Activated T-cell treated with anti-CD3 and anti-CD28 coated beads, Interleukin-2, amount 50 U/mL, for 72 hours (primary cell): ENCODE results near the gene RBM20. TPM values are rescaled to one million over a fixed set of nuclear protein-coding genes. Genes with fewer than 3 reads are reported as not detected.
A peak's percentile ranks its signal among the peaks of the same experiment; 100 is the strongest.

ENCODE experiments used
- ATAC-seq, 2 donors: fragments of 150-1000 bp; cut with Tn5 transposase; replicated peaks in 1 of 2; 2 replicates each; pipeline ENCODE4 v1.10.0; 2021; ENCODE audit warnings: moderate library complexity in 2 of 2, mild to moderate bottlenecking in 1 of 2
- DNase-seq, 2 donors: peaks; one replicate each; pipeline ENCODE4 v3.0.0; 2021 to 2022; ENCODE audit warnings: mixed read lengths in 1 of 2
- H3K27ac Mint-ChIP-seq: one replicate; pipeline ENCODE4 v1.8.0; 2022; ENCODE audit warnings: mild to moderate bottlenecking, moderate library complexity, mixed read lengths
- H3K27me3 Mint-ChIP-seq: one replicate; pipeline ENCODE4 v1.8.0; 2022; ENCODE audit warnings: low read depth, mixed read lengths
- H3K36me3 Mint-ChIP-seq, 2 donors: one replicate each; pipeline ENCODE4 v1.8.0; 2022; ENCODE audit warnings: mixed read lengths in 2 of 2, mild to moderate bottlenecking in 1 of 2; ENCODE audit not compliant: insufficient read depth in 2 of 2
- H3K4me1 Mint-ChIP-seq: one replicate; pipeline ENCODE4 v1.8.0; 2022; ENCODE audit warnings: low read depth, mixed read lengths
- H3K4me3 Mint-ChIP-seq, 2 donors: one replicate each; pipeline ENCODE4 v1.8.0; 2022; ENCODE audit warnings: mild to moderate bottlenecking in 2 of 2, mixed read lengths in 2 of 2, moderate library complexity in 2 of 2
- H3K9me3 Mint-ChIP-seq, 2 donors: one replicate each; pipeline ENCODE4 v1.8.0; 2022; ENCODE audit warnings: mixed read lengths in 2 of 2
- total RNA-seq, 2 donors: library from RNA; stranded (reverse); gene quantifications; one replicate each; pipeline ENCODE4 v1.2.3, GENCODE V29; 2022

RBM20 gene
- total RNA-seq, 2 donors from 2014 or later: 0.37 to 0.72 TPM

DNA sequence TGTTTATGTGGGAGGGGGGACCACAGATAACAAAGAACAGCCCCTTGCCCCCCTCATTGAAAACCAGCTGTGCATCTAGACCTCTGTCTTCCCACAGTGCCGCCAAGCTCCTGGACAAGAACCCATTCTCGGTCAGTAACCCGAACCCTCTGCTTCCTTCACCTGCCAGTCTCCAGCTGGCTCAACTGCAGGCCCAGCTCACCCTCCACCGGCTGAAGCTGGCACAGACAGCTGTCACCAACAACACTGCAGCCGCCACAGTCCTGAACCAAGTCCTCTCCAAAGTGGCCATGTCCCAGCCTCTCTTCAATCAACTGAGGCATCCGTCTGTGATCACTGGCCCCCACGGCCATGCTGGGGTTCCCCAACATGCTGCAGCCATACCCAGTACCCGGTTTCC is 136.6 kb downstream of the RBM20 start:
- Mint-ChIP-seq H3K4me1 (peaks cover 80% of the 10 kb centered on the region), H3K27me3 (no peaks in the 10 kb centered on the region), H3K36me3 (peaks cover 2 to 9% of the 10 kb centered on the region in 2 donors), H3K9me3 (peaks cover 4 to 5% of the 10 kb centered on the region in 2 donors), H3K27ac (no peak overlapping the region), H3K4me3 (no peak overlapping the region)
- ATAC-seq (no peak), DNase-seq (no peak)

DNA sequence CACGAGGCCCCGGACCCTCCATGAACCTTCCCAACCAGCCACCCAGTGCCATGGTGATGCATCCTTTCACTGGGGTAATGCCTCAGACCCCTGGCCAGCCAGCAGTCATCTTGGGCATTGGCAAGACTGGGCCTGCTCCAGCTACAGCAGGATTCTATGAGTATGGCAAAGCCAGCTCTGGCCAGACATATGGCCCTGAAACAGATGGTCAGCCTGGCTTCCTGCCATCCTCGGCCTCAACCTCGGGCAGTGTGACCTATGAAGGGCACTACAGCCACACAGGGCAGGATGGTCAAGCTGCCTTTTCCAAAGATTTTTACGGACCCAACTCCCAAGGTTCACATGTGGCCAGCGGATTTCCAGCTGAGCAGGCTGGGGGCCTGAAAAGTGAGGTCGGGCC is 137.0 kb downstream of the RBM20 start:
- H3K27ac Mint-ChIP-seq: no peak overlapping the region
- no peak overlapping the region for H3K4me3 Mint-ChIP-seq
- peaks cover 4 to 5% of the 10 kb centered on the region in 2 donors for H3K9me3 Mint-ChIP-seq
- H3K27me3 Mint-ChIP-seq: no peaks in the 10 kb centered on the region
- H3K4me1 Mint-ChIP-seq: peaks cover 82% of the 10 kb centered on the region
- H3K36me3 Mint-ChIP-seq: peaks cover 2 to 9% of the 10 kb centered on the region in 2 donors
- ATAC-seq (no peak), DNase-seq (no peak)

DNA sequence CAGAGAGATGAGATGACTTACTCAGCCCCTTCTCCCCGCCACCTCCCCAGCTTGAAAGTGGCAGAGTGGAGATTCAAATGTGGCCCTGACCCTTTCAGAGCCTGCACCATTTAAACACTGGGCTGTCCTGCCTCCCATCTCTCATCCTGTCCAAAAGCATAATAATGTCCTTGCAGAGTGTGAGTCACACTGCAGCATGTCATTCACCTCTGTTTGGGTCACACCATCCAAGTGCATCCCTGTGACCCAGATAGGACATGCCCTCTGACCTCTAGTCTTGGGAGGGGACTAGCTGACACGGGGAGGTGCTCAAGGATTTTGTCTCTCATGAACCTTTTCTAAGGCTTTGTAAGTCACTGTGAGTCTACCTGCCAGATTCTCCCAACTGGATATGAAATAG is 138.5 kb downstream of the RBM20 start:
- peaks cover 75% of the 10 kb centered on the region for H3K4me1 Mint-ChIP-seq

DNA sequence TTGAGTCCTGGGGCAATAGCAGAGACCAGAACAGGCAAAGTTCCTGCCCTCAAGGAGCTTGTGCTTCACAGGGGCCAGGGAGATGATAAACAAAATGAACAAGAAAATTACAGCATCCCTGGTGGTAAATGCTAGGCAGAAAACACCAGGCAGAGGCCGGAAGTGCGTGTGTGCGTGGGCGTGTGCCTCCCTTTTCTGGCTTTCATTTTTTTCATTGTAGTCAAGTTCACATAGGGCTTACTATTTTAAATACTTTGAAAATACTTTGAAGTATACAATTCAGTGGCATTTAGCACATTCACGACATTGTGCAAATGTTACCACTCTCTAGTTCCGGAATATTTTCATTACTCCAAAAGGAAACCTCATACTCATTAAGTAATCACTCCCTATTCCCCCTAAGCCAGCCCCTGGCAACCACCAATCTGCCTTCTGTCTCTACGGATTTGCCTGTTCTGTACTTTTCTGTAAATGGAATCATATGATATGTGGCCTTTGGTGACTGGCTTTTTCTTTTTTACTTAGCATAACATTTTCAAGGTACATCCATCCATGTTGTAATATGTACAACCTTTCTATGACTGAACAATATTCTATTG is 139.5 kb downstream of the RBM20 start:
- ATAC-seq (peak; percentile 35 to 49), DNase-seq (peak; percentile 72 to 78)
- peaks cover 2 to 5% of the 10 kb centered on the region in 2 donors for H3K9me3 Mint-ChIP-seq
- H3K36me3 Mint-ChIP-seq: peaks cover 2 to 9% of the 10 kb centered on the region in 2 donors
- H3K4me3 Mint-ChIP-seq: peak overlapping the region; percentile 66 to 82
- H3K27ac Mint-ChIP-seq: peak overlapping the region; percentile 87
- H3K4me1 Mint-ChIP-seq: peaks cover 68% of the 10 kb centered on the region
- H3K27me3 Mint-ChIP-seq: no peaks in the 10 kb centered on the region

More for the DNA sequence above, 138.5 kb downstream of the RBM20 start:
- Mint-ChIP-seq H3K27ac (no peak overlapping the region), H3K27me3 (no peaks in the 10 kb centered on the region), H3K36me3 (peaks cover 2 to 9% of the 10 kb centered on the region in 2 donors), H3K4me3 (no peak overlapping the region), H3K9me3 (peaks cover 2 to 5% of the 10 kb centered on the region in 2 donors)
- DNase-seq (no peak), ATAC-seq (no peak)

DNA sequence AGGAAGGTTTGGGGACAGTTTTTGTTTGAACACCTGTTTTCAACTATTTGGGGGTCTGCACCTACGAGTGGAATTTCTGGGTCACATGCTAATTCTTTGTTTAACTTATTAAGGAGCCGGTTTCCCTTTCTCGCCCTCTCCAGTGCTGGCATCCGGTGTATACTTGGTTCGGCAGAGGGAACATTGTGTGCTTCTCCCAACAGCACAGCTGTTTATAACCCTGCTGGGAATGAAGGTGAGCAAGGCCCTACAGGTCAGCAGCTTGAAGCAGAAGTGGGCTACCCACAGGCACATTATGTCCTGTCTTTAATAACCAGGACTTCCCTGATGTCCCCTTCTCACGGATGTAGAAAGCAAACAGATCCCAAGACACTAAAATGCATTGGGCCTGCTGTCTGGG is 140.1 kb downstream of the RBM20 start:
- Mint-ChIP-seq H3K9me3 (peaks cover 2 to 5% of the 10 kb centered on the region in 2 donors), H3K4me1 (peaks cover 67% of the 10 kb centered on the region), H3K27ac (peak overlapping the region; percentile 87), H3K36me3 (peaks cover 2 to 9% of the 10 kb centered on the region in 2 donors), H3K4me3 (peak overlapping the region in 1 of 2 donors; percentile 82), H3K27me3 (no peaks in the 10 kb centered on the region)
- DNase-seq (no peak), ATAC-seq (no peak)

DNA sequence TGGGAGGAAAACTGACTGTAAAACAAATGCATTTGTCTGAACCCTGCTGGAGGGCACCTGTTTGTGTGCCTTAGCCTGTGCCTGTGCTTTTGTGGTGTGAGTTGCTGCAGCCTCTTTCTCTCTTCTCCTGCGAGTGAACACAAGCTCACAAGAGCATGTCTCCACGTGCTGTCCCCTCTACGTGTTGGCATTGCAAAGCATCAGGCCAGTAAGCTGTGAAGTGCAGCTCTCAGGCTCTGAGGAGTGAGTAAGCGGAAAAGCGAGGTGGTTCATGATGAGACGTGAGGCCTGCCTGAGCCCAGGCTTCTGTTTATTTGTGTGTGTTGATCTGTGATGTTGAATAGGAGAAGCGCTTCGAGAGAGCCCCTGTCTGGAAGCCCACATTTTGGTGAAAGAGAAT is 142.0 kb downstream of the RBM20 start:
- peak overlapping the region; percentile 18 to 45 for H3K4me3 Mint-ChIP-seq
- peak in 1 of 2 donors; percentile 35 for DNase-seq
- H3K4me1 Mint-ChIP-seq: peaks cover 65% of the 10 kb centered on the region
- H3K9me3 Mint-ChIP-seq: peaks cover 2 to 5% of the 10 kb centered on the region in 2 donors
- H3K27me3 Mint-ChIP-seq: no peaks in the 10 kb centered on the region
- H3K27ac Mint-ChIP-seq: peak overlapping the region; percentile 11
- peak; percentile 40 to 73 for ATAC-seq
- peaks cover 2 to 9% of the 10 kb centered on the region in 2 donors for H3K36me3 Mint-ChIP-seq

DNA sequence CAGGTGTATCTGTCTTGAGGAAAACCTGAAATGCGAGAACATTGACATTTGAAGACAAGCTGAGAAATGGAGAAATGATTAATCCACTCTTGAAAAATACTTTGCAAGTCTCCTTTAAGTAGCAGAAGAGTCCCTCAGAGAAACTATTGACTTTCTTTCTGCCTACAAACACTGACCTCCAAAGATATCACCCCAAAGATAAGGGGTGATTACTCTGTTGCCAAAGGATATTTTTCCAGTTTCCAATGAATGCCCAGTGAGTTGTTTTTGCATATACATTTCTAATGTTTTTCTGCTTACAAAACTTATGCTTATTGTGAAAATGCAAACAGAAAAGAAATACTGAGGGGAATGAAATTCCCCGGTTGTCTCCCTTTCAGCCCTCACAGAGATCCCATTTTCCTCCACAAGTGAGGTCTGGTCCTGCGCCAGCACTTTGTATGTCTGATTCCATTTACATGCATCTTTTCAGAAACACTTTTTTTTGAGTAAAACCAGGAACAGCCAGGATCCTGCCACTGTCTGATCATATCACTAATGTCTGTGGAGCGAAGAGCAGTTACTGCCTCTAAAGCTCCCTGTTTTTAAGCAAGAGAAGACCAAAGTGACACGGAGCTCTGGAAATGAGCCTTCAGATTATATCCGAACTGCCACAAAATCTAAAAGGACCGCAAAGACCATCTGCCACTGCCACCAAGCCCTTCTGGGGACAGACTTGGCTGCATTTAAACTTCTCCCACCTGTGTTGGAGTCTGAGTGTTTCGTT is 144.7 kb downstream of the RBM20 start:
- Mint-ChIP-seq H3K27me3 (no peaks in the 10 kb centered on the region), H3K36me3 (peaks cover under 1 to 2% of the 10 kb centered on the region in 2 donors), H3K27ac (peak overlapping the region; percentile 63), H3K9me3 (peaks cover under 1 to 2% of the 10 kb centered on the region in 2 donors), H3K4me1 (peaks cover 43% of the 10 kb centered on the region), H3K4me3 (no peak overlapping the region)
- DNase-seq (no peak), ATAC-seq (no peak)

DNA sequence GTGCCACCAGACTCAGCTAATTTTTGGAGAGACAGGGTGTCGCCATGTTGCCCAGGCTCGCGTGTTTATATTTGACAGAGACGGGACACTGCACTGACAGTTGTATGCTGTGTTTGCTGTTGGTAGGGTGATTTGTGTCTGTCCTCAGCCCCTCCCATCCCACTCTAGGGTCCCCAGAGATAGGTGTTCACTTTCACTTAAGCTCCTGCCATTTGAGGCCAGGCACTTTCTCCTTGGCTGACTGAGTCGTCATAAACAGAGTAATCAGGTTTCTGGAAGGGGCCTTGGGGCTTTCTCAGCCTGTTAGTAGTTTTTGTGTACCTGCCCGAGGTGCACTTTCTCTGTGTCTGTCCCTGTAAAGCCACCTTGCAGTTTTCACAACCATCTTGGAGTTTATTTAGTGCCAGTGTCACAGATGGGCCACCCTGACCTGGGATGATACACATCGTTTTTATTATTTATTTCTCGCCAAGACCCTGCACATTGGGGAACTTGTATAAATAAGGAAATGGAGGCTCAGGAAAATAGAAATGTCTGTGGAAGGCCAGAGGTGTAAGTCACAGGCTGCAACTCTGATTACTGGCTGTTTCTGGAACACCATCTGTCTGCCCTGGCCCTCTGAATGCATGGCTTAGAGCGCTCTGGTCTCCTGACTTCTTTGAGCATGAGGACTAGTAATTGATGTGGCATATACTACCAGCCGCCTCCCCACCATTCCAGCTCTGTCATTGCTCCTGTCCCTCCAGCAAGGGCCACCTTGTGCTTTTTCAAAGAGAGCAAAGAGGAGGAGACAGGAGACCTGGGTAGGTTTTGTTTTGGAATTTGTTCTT is 145.7 kb downstream of the RBM20 start:
- no peak overlapping the region for H3K4me3 Mint-ChIP-seq
- H3K27me3 Mint-ChIP-seq: no peaks in the 10 kb centered on the region
- DNase-seq (no peak), ATAC-seq (no peak)
- peaks cover 33% of the 10 kb centered on the region for H3K4me1 Mint-ChIP-seq
- H3K36me3 Mint-ChIP-seq: no peaks in the 10 kb centered on the region
- H3K9me3 Mint-ChIP-seq: no peaks in the 10 kb centered on the region
- no peak overlapping the region for H3K27ac Mint-ChIP-seq

DNA sequence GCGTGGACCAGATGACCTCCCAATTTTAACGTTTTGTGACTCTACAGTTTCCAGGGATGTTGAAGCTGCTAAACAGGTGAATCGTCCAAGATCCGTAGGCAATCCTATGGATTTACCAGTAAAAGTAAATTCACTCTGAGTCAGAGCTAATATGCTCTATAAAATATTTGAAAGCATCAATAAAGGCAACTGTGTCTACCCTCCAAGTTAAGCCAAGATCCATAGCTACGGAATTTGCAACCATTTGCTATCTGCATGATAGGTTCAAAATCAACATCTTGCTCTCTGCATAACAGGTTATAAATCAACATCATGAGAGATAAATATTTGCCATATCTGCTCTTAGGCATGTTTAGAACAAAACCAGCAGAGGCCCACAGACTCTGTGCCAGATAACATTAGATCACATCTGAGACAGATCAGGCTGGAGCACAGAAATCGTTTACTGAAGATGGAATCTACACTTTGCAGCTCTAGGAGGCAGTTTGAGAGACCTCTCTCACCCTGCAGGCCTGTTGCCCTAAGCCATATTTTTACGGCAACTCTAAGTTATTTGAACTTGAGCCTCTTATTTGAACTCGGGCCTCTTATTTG is 146.9 kb downstream of the RBM20 start:
- no peaks in the 10 kb centered on the region for H3K27me3 Mint-ChIP-seq
- H3K27ac Mint-ChIP-seq: no peak overlapping the region
- H3K4me1 Mint-ChIP-seq: peaks cover 21% of the 10 kb centered on the region
- H3K4me3 Mint-ChIP-seq: no peak overlapping the region
- no peaks in the 10 kb centered on the region for H3K9me3 Mint-ChIP-seq
- no peak for DNase-seq
- H3K36me3 Mint-ChIP-seq: no peaks in the 10 kb centered on the region
- no peak for ATAC-seq

DNA sequence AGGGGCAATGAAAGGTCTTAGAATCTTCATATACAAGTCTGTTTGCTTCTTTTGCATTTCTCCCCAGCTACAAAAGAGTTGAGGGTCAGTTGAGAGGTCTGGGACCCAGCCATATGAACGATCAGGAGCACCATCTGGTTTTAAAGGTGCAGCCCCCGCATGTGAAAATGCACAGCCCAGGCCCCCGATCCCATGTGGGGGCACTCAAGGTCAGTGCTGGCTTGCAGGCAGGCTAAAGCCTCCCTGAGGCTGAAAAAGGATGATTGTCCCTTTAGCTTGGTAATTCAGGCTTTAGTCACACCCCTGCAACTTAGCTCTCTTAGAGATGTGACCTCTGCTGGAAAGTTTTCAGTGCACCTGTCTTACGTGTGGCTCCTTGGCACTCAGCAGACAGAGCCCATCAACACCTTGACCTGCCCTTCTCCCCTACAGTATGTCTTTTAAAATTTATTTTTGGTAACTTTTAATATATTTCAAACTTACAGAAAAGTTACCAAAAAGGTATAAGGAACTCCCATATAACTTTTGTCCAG is 147.5 kb downstream of the RBM20 start:
- no peaks in the 10 kb centered on the region for H3K36me3 Mint-ChIP-seq
- DNase-seq (no peak), ATAC-seq (no peak)
- H3K27ac Mint-ChIP-seq: no peak overlapping the region
- no peak overlapping the region for H3K4me3 Mint-ChIP-seq
- H3K27me3 Mint-ChIP-seq: no peaks in the 10 kb centered on the region
- H3K9me3 Mint-ChIP-seq: no peaks in the 10 kb centered on the region
- H3K4me1 Mint-ChIP-seq: peaks cover 15% of the 10 kb centered on the region

DNA sequence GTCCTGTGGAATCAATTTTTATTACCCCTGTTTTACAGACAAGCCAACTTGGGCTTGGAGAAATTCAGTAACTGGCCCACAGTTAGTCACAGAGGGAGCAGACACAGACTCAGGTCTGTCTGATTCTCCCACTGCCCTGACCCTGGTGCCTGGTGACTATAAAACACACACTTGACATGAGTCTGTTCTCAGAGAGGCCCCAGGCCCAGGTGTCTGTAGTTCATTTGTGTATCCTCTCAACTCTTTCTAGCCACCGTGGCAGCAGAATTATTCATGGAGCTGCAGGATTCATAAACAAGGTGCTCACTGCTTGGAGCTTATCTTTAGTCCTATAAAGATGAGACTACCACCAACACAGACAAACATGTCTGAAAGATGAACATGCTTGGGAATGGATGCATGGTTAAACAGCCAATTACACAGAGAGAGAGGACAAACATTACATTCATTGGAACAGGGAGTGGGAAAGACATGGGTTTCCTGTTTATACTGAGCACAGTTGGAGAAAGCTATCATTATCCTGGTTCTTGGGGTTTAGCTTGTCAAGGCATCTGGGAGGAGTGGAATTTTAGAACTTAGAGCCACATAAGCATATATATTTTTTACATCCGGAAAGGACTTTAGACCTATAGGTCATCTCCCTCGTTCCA is 148.5 kb downstream of the RBM20 start:
- Mint-ChIP-seq H3K4me1 (peaks cover 15% of the 10 kb centered on the region), H3K27me3 (no peaks in the 10 kb centered on the region), H3K27ac (no peak overlapping the region), H3K4me3 (no peak overlapping the region), H3K36me3 (no peaks in the 10 kb centered on the region), H3K9me3 (no peaks in the 10 kb centered on the region)
- DNase-seq (no peak), ATAC-seq (no peak)

DNA sequence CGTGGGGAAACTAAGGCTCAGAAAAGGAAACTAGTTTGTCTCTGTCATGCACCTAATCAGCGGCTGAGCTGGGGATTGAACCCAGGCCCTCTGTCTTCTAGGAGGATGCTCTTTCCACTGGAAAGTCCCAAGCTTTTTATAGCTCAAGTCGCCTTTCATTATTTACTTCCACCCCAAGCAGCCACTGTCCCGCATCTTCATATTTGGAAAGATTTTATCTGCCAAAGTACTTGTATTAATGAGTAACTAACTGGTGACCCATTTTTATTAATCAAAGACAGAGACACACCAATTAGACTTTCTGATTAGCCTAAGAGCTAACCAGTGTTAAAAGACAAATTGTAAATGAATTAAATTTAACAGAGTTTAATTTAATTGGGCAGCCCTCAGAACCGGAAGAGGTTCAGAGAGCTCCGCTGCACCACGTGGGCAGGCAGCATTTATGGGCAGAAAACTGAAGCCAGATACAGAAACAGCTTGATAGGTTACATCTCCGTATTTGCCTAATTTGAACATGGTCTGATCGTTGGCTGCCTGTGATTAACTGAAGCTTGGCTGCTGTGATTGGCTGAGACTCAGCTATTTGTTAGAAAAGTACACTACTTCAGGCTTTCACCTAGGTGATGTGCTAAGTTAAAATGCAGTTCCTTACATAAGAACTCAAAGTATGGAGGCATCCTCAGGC is 149.1 kb downstream of the RBM20 start:
- ATAC-seq: no peak
- H3K27ac Mint-ChIP-seq: no peak overlapping the region
- no peaks in the 10 kb centered on the region for H3K36me3 Mint-ChIP-seq
- peaks cover 22% of the 10 kb centered on the region for H3K4me1 Mint-ChIP-seq
- no peak overlapping the region for H3K4me3 Mint-ChIP-seq
- DNase-seq: no peak
- H3K9me3 Mint-ChIP-seq: no peaks in the 10 kb centered on the region
- H3K27me3 Mint-ChIP-seq: no peaks in the 10 kb centered on the region
